ENCODE results near the gene AKAP7.

DNA sequence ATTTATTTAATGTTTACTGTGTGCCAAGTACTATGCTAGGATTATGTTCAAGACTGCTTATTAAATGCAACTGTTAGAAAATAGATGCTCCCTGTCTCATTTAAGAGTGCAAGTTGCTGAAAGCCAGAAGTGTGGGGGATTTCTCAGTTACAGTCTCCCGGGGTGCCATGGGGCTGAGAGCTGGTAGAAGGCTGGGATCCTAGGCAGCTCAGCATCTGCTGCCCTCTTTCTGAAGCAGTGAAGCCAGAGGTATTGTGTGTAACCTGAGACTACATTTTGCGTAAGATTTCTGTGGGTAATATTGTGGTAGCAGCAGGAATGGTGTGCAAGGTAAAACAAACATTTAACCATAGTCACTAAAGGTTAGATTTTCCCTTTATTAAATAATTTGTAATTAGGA is 120.6 kb downstream of the AKAP7 start:
- no peak for TF ChIP-seq EZH2 (IDR thresholded peaks at IDR 0.05)
- TF ChIP-seq POLR2AphosphoS5 (IDR thresholded peaks at IDR 0.05; ENCODE audit: borderline replicate concordance, low read depth, low read length), result no peak
